HepG2 (cell line): ENCODE measurements around the gene GPT2. TPM values are rescaled to one million over a fixed set of nuclear protein-coding genes. Genes with fewer than 3 reads are reported as not detected.

Experiments
- AHR ChIP-seq: IDR thresholded peaks from 2 replicates; pipeline ENCODE4 v1.6.1; 2018; ENCODE audit warnings: missing genetic modification reagents, missing compliant biosample characterization
- FOXA1 ChIP-seq, 2 experiments: fragments of 450-650 bp in 1 of 2; sonication (generic) in 1 of 2; formaldehyde crosslinking in 1 of 2; IDR thresholded peaks; 2 replicates each; pipeline versions ENCODE4 v1.4.0 to v1.6.1; 2016 to 2020; ENCODE audit warnings: missing genetic modification reagents in 1 of 2
- GFI1 ChIP-seq: sonication (generic); formaldehyde crosslinking; IDR thresholded peaks from 2 replicates; pipeline ENCODE4 v1.5.0; 2020; ENCODE audit warnings: missing genetic modification reagents, mild to moderate bottlenecking, borderline replicate concordance
- GPN1 ChIP-seq: sonication (generic); formaldehyde crosslinking; IDR thresholded peaks from 2 replicates; pipeline ENCODE4 v1.5.1; 2020; ENCODE audit warnings: missing genetic modification reagents, borderline replicate concordance
- ISL2 ChIP-seq: sonication (generic); formaldehyde crosslinking; IDR thresholded peaks from 2 replicates; pipeline ENCODE4 v1.5.0; 2020; ENCODE audit warnings: missing genetic modification reagents
- RBAK ChIP-seq: sonication (generic); formaldehyde crosslinking; IDR thresholded peaks from 2 replicates; pipeline ENCODE4 v1.5.1; 2020; ENCODE audit warnings: mild to moderate bottlenecking, missing genetic modification reagents
- RXRA ChIP-seq: sonication (generic); formaldehyde crosslinking; IDR thresholded peaks from 2 replicates; pipeline ENCODE4 v1.5.1; 2020; ENCODE audit warnings: missing genetic modification reagents
- SP5 ChIP-seq: IDR thresholded peaks from 2 replicates; pipeline ENCODE4 v1.6.1; 2016; ENCODE audit warnings: low read depth, borderline replicate concordance
- ZBTB10 ChIP-seq: sonication (generic); formaldehyde crosslinking; IDR thresholded peaks from 2 replicates; pipeline ENCODE4 v1.4.0; 2020; ENCODE audit warnings: missing genetic modification reagents, borderline replicate concordance
- ZKSCAN8 ChIP-seq: IDR thresholded peaks from 2 replicates; pipeline ENCODE4 v1.6.1; 2016; ENCODE audit warnings: borderline replicate concordance, missing genetic modification reagents, missing compliant biosample characterization
- ZNF124 ChIP-seq: sonication (generic); formaldehyde crosslinking; IDR thresholded peaks from 2 replicates; pipeline ENCODE4 v1.4.0; 2020; ENCODE audit warnings: missing genetic modification reagents
- ZNF530 ChIP-seq: sonication (generic); formaldehyde crosslinking; IDR thresholded peaks from 2 replicates; pipeline ENCODE4 v1.5.0; 2020; ENCODE audit warnings: low read depth, mild to moderate bottlenecking, missing genetic modification reagents
- ZNF710 ChIP-seq: sonication (generic); formaldehyde crosslinking; IDR thresholded peaks from 2 replicates; pipeline ENCODE4 v1.5.0; 2020; ENCODE audit warnings: mild to moderate bottlenecking, missing genetic modification reagents, borderline replicate concordance
- ZSCAN31 ChIP-seq: sonication (generic); formaldehyde crosslinking; IDR thresholded peaks from 2 replicates; pipeline ENCODE4 v1.5.0; 2020; ENCODE audit warnings: low read depth, mild to moderate bottlenecking, missing genetic modification reagents
- polyA plus RNA-seq, 8 experiments: library from polyadenylated mRNA; depleted of rRNA in 3 of 8; stranded (reverse) in 7 of 8; unstranded in 1 of 8; fragments of >200 nt; fragmentation: Illumina TruSeq in 4 of 8; extraction: Trizol in 4 of 8; gene quantifications; 2 replicates each; pipeline versions ENCODE4 v1.2.1 to v1.2.3, GENCODE V29; 2011 to 2016; ENCODE audit warnings: low read depth in 4 of 8, missing spikeins in 1 of 8, mixed read lengths in 1 of 8; ENCODE audit not compliant: insufficient read depth in 1 of 8
- total RNA-seq, 5 experiments: library from RNA; depleted of rRNA; stranded (reverse); fragments of >200 nt; fragmentation: Illumina TruSeq; extraction: Trizol; gene quantifications; 2 replicates each; pipeline ENCODE4 v1.2.3, GENCODE V29; 2016; ENCODE audit warnings: low read depth in 1 of 5
- TF ChIP-seq, protein P1 (sequence below): sonication (generic); formaldehyde crosslinking; IDR thresholded peaks from 2 replicates; pipeline ENCODE4 v1.4.0; 2020; ENCODE audit warnings: missing genetic modification reagents, borderline replicate concordance
- TF ChIP-seq, protein P2 (sequence below): sonication (generic); formaldehyde crosslinking; IDR thresholded peaks from 2 replicates; pipeline ENCODE4 v1.8.1; 2023; ENCODE audit warnings: missing genetic modification reagents, mild to moderate bottlenecking, borderline replicate concordance
- TF ChIP-seq, protein P3 (sequence below): sonication (generic); formaldehyde crosslinking; IDR thresholded peaks from 2 replicates; pipeline ENCODE4 v1.5.0; 2020; ENCODE audit warnings: missing genetic modification reagents
- TF ChIP-seq, protein P4 (sequence below): sonication (generic); formaldehyde crosslinking; IDR thresholded peaks from 2 replicates; pipeline ENCODE4 v1.8.1; 2023; ENCODE audit warnings: mild to moderate bottlenecking, inconsistent platforms, moderate library complexity, missing genetic modification reagents, borderline replicate concordance

Gene GPT2
- total and polyA plus RNA-seq, 2 of the 13 experiments (the other 11 are each of a cell fraction or from before 2014, with no cell fraction given): 138 to 267 TPM

DNA sequence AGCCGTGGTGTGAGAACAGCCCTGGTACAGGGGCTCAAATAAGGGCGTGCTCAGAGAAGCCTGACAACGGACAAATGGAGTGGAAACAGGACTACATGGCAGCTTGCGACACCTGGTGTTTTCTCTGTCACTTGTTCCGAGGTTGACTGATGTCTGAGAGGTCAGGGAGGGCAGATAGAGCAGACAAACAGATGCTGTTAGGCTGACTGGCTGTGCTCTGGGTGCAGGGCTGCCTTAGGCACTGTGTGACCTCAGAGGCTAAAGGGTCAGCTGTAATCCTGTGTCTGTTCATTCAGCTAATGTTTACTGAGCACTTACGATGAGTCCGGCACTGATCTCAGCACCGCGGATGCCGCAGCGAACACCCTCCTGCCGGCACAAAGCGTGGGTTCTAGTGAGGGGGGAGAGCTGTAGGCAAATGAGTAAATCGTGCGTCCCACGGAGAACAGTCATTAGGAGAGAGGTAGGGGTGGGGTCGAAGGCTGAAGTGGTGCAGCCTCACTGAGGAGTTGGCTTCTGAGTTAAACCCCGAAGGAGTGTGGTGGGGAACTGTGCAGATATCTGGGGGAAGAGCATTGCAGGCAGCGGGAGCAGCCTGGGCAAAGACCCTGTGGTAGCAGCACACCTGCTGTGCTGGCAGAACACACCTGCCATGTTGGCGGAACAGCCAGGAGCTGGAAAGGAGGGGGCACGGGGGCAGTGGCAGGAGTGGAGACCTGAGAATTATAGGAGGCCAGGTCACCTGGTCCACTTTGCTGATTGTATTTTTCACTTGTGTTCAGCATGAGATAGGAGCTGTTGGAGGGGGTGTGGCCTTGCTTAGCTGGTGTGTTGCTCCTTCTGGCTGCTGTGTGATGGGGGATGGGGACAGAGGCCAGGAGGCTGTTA, 35.0 kb downstream of the GPT2 start (continued):
- TF ChIP-seq ZNF710 (CRISPR knock-in tag): peak; percentile 85; the same call in 1 of the 2 replicates
- TF ChIP-seq FOXA1 (IDR thresholded peaks at IDR 0.05): no peak
- peak; percentile 90 for TF ChIP-seq FOXA1 (CRISPR knock-in tag; IDR thresholded peaks at IDR 0.05)
- TF ChIP-seq ZNF530 (CRISPR knock-in tag): no peak
- 0 out of 2 replicates have a peak, but pooled peaks have one; percentile 26 for TF ChIP-seq AHR (CRISPR knock-in tag)
- TF ChIP-seq RBAK (CRISPR knock-in tag): peak; percentile 52; the same call in 1 of the 2 replicates
- TF ChIP-seq, protein P1, sequence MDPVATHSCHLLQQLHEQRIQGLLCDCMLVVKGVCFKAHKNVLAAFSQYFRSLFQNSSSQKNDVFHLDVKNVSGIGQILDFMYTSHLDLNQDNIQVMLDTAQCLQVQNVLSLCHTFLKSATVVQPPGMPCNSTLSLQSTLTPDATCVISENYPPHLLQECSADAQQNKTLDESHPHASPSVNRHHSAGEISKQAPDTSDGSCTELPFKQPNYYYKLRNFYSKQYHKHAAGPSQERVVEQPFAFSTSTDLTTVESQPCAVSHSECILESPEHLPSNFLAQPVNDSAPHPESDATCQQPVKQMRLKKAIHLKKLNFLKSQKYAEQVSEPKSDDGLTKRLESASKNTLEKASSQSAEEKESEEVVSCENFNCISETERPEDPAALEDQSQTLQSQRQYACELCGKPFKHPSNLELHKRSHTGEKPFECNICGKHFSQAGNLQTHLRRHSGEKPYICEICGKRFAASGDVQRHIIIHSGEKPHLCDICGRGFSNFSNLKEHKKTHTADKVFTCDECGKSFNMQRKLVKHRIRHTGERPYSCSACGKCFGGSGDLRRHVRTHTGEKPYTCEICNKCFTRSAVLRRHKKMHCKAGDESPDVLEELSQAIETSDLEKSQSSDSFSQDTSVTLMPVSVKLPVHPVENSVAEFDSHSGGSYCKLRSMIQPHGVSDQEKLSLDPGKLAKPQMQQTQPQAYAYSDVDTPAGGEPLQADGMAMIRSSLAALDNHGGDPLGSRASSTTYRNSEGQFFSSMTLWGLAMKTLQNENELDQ: no peak
- TF ChIP-seq GFI1 (CRISPR knock-in tag): peak; percentile 93
- TF ChIP-seq SP5: peak; percentile 61; the same call in 1 of the 2 replicates
- TF ChIP-seq RXRA: peak; percentile 97
- peak; percentile 90; the same call in 1 of the 2 replicates for TF ChIP-seq ZNF124 (CRISPR knock-in tag)
- TF ChIP-seq, protein P2, sequence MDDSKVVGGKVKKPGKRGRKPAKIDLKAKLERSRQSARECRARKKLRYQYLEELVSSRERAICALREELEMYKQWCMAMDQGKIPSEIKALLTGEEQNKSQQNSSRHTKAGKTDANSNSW (CRISPR knock-in tag): no peak
- no peak for TF ChIP-seq GPN1
- TF ChIP-seq, protein P3, sequence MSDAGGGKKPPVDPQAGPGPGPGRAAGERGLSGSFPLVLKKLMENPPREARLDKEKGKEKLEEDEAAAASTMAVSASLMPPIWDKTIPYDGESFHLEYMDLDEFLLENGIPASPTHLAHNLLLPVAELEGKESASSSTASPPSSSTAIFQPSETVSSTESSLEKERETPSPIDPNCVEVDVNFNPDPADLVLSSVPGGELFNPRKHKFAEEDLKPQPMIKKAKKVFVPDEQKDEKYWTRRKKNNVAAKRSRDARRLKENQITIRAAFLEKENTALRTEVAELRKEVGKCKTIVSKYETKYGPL (CRISPR knock-in tag): no peak
- peak; percentile 90; the same call in 1 of the 2 replicates for TF ChIP-seq ZSCAN31 (CRISPR knock-in tag)
- TF ChIP-seq, protein P4, sequence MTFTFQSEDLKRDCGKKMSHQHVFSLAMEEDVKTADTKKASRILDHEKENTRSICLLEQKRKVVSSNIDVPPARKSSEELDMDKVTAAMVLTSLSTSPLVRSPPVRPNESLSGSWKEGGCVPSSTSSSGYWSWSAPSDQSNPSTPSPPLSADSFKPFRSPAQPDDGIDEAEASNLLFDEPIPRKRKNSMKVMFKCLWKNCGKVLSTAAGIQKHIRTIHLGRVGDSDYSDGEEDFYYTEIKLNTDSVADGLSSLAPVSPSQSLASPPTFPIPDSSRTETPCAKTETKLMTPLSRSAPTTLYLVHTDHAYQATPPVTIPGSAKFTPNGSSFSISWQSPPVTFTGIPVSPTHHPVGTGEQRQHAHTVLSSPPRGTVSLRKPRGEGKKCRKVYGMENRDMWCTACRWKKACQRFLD: no peak
- TF ChIP-seq ISL2 (CRISPR knock-in tag): peak; percentile 93
- no peak for TF ChIP-seq ZBTB10 (CRISPR knock-in tag)
- TF ChIP-seq ZKSCAN8 (CRISPR knock-in tag): peak; percentile 61; the same call in 1 of the 2 replicates
